ENCODE measurements around the gene CSNK1G2.

The CSNK1G2 gene

DNA sequence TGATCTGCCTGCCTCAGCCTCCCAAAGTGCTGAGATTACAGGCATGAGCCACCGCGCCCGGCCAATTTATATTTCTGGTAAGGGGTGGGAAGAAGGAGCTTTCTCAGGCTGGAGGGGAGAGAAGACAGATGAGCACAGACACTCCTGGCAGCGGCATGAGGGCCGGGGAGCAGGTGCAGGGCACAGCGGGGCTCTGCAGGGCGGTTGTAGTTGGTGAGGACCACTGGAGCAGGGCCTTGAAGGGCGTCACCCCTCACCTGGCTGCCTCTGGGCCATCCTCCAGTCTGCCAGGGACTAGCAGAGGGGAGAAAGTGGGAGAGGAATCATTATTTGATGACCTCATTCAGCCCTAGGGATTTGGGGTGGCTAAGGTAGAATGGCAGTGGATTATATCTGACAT, 8.6 kb upstream of the CSNK1G2 start:
- POLR2A ChIA-PET: no interaction called here
- no peak for DNase-seq (ENCODE audit: extremely low spot score)
- CTCF ChIA-PET: interaction anchor here (1.1 kb wide), 1 partner anchor 31 kb away, joined by 4 read pairs; no protein-coding TSS in a partner anchor
- TF ChIP-seq, protein P1, sequence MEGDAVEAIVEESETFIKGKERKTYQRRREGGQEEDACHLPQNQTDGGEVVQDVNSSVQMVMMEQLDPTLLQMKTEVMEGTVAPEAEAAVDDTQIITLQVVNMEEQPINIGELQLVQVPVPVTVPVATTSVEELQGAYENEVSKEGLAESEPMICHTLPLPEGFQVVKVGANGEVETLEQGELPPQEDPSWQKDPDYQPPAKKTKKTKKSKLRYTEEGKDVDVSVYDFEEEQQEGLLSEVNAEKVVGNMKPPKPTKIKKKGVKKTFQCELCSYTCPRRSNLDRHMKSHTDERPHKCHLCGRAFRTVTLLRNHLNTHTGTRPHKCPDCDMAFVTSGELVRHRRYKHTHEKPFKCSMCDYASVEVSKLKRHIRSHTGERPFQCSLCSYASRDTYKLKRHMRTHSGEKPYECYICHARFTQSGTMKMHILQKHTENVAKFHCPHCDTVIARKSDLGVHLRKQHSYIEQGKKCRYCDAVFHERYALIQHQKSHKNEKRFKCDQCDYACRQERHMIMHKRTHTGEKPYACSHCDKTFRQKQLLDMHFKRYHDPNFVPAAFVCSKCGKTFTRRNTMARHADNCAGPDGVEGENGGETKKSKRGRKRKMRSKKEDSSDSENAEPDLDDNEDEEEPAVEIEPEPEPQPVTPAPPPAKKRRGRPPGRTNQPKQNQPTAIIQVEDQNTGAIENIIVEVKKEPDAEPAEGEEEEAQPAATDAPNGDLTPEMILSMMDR (IDR thresholded peaks at IDR 0.05; ENCODE audit: control extremely low read depth, extremely low read depth, low read depth, missing control alignments): no peak

DNA sequence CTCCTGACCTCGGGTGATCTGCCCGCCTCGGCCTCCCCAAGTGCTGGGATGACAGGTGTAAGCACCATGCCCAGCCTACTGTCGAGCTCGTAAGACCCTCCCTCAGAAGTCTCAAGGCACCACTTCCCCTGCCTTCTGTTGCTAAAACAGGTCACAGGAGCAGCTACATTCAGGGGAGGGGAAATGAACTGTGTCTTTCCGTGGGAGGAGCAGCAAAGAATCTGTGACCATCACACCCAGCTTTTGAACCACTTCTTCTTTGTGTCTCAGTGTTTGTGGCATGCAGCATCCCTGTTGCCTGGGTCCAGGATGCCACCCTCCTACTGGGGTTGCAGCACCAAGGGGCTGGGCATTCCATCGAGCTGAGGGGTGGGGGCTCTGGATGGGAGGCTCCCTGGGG, 7.7 kb upstream of the CSNK1G2 start:
- TF ChIP-seq, protein P1 (IDR thresholded peaks at IDR 0.05; ENCODE audit: control extremely low read depth, extremely low read depth, low read depth, missing control alignments): no peak
- DNase-seq (ENCODE audit: extremely low spot score): peak; percentile 61
- POLR2A ChIA-PET: no interaction called here
- CTCF ChIA-PET: interaction anchor here (1.1 kb wide), 1 partner anchor 30 kb away, joined by 4 read pairs; no protein-coding TSS in a partner anchor

DNA sequence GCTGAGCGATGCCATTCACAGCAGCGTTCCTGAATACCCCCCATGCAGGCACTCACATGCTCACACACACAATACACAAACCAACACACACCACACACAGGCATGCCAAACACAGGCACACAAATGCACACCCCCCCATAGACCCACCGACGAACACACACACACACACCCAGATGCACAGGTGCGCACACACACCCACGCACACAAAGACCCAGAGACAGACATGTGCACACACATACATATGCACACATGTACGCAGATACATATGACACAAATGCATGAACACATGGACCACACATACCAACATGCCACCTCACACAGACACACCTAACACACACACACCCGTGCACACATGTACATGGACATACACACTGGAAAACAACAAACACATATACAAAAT, 7.0 kb upstream of the CSNK1G2 start:
- CTCF ChIA-PET: no interaction called here
- DNase-seq (ENCODE audit: extremely low spot score): no peak
- POLR2A ChIA-PET: interaction anchor here (0.7 kb wide), 1 partner anchor 149 kb away, joined by 6 read pairs; no protein-coding TSS in a partner anchor
- TF ChIP-seq, protein P1 (IDR thresholded peaks at IDR 0.05; ENCODE audit: control extremely low read depth, extremely low read depth, low read depth, missing control alignments): no peak

DNA sequence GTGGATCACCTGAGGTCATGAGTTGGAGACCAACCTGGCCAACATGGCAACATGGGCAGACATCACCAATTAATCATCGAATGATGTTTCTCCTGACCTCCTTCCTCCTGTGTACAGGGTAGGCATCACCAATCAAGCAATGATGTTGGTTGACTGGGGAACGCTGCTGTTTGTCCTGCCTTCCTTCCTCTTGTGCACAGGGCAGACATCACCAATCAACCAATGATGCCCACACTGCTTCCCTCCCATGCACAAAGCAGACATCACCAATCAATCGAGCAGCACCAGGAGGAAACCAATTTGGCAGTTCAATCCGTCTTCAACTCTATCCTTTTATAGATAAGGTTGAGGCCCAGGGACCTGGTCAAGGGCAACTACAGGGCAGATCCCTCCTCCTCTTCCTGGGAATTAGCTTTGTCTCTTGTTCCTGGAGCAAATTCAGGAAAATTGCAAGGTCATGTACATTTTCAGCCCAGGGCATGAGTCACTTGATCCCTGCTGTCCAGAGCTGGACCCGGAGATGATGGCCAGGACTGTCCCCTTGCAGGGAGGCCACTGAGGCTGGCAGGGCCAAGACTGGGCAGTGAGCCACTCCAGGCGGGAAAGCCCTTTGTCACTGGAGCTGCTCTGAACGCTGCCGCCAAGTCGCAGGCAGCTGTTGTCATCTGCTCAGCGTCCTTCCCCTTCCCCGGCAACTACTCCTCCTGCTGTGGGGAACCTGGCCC, 5.3 kb upstream of the CSNK1G2 start:
- POLR2A ChIA-PET: no interaction called here
- no peak for DNase-seq (ENCODE audit: extremely low spot score)
- TF ChIP-seq, protein P1 (IDR thresholded peaks at IDR 0.05; ENCODE audit: control extremely low read depth, extremely low read depth, low read depth, missing control alignments): no peak
- CTCF ChIA-PET: interaction anchor here (2.4 kb wide), 1 partner anchor 12 kb away, joined by 14 read pairs; no protein-coding TSS in a partner anchor

DNA sequence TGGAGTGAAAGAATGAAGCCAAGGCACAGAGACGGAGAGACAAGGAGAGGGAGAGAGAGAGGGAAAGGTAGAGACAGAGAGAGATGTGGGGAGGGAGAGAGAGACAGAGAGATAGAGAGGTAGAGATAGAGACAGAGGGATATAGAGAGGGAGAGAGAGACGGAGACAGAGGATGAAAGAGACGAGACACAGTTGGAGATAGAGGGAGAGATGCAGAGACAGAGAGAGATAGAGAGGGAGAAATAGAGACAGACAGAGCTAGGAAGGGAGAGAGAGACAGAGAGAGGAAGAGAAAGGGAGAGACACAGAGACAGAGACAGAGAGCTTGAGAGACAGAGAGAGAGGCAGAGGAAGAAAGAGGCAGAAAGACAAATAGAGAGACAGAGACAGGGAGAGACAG, 4.5 kb upstream of the CSNK1G2 start:
- TF ChIP-seq, protein P1 (IDR thresholded peaks at IDR 0.05; ENCODE audit: control extremely low read depth, extremely low read depth, low read depth, missing control alignments): no peak
- DNase-seq (ENCODE audit: extremely low spot score): no peak
- CTCF ChIA-PET: interaction anchor here (1.8 to 2.4 kb wide), 2 partner anchors 8 to 13 kb away, joined by 6 to 14 read pairs; no protein-coding TSS in a partner anchor
- POLR2A ChIA-PET: no interaction called here

DNA sequence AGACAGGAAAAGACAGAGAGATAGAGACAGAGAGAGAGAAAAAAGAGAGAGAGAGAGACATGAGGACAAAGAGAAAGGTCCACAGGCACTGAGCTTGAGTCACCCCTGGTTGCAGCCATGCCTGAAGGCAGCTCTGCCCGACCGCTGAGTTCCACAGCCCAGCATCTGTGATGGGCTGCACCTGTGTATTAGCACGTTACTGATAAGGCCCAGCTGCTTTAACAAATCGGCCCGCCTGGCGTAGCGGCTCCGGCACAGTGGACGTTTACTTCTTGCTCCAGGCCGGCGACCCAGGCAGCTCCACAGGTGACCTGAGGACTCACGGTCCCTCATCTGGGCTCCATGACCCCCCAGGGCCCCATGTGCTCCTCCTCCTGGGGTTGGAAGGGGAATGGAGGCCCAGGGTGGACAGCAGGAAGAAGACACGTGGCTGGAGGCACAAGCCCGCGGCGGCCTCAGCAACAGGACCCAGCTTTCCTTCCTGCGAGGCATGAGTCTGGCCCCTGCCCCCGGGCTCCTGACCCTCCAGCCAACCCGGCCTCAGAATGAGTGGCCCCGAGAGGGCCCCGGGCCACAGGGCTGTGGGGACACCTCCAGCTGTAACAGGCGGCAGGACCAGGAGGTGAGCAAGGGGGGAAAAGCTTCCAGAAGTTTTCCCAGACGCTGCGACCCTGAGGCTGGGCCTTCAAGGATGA, 3.9 kb upstream of the CSNK1G2 start:
- no peak for DNase-seq (ENCODE audit: extremely low spot score)
- ChIA-PET POLR2A (no interaction called here), CTCF (interaction anchor here (1.0 to 2.4 kb wide), 3 partner anchors 9 to 20 kb away, joined by 4 to 14 read pairs (median 6); no protein-coding TSS in a partner anchor)
- TF ChIP-seq, protein P1 (IDR thresholded peaks at IDR 0.05; ENCODE audit: control extremely low read depth, extremely low read depth, low read depth, missing control alignments): no peak

Measured in GM10248 (cell line).